HG02852 (cell line): ENCODE data around the gene WDR53.
"Not testable (repeated sequence)": the region's sequence is repeated elsewhere in the genome, so short reads cannot be mapped to it uniquely, and the experiment has no call there.

Experiments used
- ATAC-seq: cut with Tn5 transposase; IDR thresholded peaks from one replicate; pipeline ENCODE4 v1.9.1; 2021; ENCODE audit warnings: mild to moderate bottlenecking, moderate library complexity; ENCODE audit not compliant: unreplicated experiment

Gene WDR53

DNA sequence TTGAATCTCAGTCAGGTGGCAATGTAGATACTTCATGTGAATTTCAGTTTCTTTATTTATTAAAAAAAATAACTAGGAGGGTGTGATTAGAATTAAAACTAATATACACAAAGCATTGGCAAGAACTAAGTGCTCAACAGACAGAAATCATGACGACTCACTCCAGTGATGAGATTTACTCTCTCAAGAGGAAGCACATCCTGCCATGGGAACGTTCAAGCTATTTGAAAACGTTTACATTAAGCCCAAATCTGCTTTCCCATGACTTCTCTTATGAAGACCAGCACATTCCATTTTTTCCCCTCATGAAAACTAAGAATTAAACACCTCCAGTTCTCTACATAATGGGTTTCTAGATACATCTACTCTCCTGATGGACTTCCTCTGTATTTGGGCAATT lies 8.5 kb downstream of the WDR53 start:
- ATAC-seq: no peak

DNA sequence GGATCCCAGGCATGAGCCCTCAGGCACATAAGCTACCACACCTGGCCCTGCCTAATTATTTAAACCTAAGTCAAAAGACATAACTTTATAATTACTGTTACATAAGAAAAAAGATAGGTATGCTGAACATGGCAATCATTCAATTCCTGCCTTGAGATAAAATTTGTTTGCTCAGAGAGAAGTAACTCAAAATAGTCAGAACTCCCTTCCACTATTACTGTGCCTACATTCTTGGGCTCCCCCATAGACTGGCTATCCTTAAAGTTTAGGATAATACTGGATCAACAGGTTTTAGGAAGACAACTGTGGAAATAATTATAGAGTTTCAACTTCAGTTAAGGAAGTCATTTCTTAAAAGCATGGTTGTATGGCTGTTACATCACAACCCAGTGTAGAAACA lies 9.9 kb downstream of the WDR53 start:
- ATAC-seq: no peak

- ATAC-seq: no peak
These were observed 11.1 kb downstream of the WDR53 start for GRCh38 chr3:196557236-196557635.

GRCh38 chr3:196555295-196555694 lies 13.1 kb downstream of the WDR53 start:
- ATAC-seq: no peak

DNA sequence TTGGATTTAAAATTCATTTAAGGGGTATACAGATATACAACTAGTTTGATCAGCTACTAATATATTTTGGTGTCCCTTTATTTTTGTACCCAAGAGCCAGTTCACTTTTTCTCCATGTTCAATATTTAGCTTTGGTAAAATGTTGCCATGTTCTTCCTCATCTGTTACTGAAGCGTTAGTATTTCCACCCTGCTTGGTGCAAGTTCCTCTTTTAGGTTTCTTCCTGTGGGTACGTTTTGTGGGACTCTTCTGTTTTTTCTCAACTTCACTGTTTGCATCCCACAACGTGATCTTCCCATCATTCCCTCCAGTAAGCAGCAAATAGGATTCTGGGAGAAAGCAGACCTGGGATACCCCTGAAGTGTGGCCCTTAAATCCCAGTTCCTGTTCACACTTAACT lies 14.1 kb downstream of the WDR53 start:
- no peak for ATAC-seq

- no peak for ATAC-seq
These were observed 14.8 kb downstream of the WDR53 start for GRCh38 chr3:196553551-196553950.

DNA sequence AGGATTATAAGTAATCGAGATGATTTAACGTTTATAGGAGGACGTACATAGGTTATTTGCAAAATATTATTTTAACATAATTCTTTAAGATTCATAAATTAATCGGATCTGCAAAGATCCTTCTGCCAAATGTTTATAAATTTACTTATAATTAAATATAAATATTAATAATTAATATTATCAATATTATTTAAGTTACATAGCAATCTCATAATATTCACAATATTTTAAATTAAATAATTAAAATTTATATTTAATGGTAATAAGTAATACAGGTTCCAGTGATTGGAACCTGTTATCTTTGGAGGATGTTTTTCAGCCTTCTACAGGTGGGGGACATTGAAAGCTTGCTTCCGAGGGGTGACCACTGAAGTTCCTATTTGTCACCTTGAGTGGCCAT lies 16.1 kb downstream of the WDR53 start:
- no peak for ATAC-seq

DNA sequence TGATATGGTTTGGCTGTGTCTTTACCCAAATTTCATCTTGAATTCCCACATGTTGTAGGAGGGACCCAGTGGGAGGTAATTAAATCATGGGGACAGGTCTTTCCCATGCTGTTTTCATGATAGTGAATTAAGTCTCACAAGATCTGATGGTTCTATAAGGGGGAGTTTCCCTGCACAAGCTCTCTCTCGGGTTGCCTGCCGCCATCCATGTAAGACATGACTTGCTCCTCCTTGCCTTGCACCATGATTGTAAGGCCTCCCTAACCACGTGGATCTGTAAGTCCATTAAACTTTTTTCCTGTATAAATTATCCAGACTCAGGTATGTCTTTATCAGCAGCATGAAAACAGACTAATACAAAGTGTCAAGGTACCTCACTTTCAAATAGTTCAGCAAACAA lies 18.2 kb downstream of the WDR53 start:
- not testable (repeated sequence) for ATAC-seq

GRCh38 chr3:196549312-196549711 lies 19.0 kb downstream of the WDR53 start:
- ATAC-seq: not testable (repeated sequence)

DNA sequence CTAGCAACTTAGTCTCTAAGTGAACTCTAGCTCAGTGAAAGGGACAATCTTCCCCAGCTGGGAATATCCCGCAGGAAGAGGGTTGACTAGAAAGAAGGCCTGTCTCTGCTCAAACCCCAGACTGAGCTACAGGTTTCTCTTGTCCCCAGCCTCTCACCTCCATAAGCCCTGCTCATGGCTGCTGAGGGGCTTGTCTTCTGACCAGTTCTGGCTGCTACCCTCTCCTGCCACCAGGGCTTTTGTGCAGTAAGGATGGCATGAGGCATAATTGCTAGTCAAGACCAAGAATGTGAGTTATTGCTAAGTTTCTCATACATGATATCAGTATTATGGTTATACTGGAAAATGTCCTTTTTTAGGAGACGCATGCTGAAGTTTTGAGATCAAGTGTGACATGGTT lies 21.3 kb downstream of the WDR53 start:
- no peak for ATAC-seq

GRCh38 chr3:196546537-196546936 lies 21.8 kb downstream of the WDR53 start:
- ATAC-seq: no peak

- no peak for ATAC-seq
These were observed 23.8 kb downstream of the WDR53 start for GRCh38 chr3:196544491-196544992.

GRCh38 chr3:196541684-196542445 lies 26.5 kb downstream of the WDR53 start:
- ATAC-seq: no peak

DNA sequence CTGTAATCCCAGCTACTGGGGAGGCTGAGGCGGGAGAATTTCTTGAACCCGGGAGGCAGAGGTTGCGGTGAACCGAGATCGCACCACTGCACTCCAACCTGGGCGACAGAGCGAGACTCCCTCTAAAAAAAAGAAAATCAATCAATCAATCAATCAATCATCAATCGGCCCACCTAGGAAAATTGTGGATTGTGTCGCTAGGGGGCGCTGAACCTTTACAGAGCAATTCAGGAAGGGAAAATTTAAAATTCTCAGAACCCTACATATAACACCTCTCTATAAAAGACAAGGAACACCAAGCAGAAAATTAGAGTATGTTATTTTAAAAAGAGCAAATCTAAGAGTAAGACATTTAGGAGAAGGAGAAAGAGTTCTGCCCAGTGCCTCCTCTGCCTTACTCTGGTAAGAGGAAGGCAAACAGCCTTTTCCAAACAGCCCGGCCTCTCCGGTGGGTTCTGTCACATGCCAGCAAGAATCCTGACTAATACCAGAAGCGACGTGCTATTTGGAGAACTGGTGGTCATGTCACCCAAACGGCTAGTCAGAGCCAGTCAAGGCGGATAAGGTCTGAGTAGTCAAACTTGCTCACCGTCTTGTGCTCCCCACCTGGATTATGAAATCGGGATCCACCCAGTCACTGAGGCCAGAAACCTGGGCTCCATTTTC lies 30.9 kb downstream of the WDR53 start:
- no peak for ATAC-seq

GRCh38 chr3:196533260-196533681 lies 35.1 kb downstream of the WDR53 start:
- ATAC-seq: no peak

DNA sequence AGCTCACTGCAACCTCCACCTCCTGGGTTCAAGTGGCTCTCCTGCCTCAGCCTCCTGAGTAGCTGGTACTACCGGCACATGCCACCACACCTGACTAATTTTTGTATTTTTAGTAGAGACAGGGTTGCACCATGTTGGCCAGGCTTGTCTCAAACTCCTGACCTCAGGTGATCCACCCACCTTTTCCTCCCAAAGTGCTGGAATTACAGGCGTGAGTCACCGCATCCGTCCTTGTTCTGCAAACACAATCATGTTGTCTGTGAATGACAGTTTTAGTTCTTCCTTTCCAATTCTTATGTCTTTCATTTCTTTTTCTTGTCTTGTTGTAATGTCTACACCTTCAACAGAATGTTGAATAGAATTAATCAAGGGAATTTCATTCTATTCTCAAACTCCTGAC lies 36.9 kb downstream of the WDR53 start:
- no peak for ATAC-seq

DNA sequence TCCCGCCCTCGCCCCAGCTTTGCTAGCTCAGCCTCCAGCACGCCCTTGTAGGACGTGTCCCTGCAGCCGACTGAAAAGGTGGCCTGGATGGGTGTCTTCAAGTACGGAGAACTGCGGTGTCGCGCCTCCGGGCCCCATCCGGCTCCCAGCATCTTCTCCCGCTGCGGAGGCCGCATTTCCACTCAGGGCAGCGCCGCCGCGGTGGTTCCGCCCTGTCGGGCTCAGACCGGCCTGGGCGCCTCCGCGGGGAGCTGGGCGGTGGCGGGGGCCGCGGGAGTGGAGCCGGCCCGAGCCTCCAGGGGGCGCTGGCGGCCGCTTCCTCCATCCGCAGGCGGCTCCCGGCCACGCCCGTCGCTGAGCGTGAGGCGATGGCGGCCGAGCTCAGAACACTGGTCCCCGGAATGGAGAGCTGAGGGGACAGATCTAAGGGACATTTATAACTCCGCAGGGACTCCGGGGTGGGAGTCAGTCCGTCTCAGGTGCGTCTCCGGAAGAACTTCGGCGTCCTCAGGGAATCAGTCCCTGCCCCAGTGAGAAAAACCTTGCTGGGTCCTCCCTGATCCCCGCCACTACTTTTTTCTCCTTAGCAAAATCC lies 39.6 kb downstream of the WDR53 start:
- peak; percentile 67 for ATAC-seq

GRCh38 chr3:196525141-196525540 lies 43.2 kb downstream of the WDR53 start:
- no peak for ATAC-seq

DNA sequence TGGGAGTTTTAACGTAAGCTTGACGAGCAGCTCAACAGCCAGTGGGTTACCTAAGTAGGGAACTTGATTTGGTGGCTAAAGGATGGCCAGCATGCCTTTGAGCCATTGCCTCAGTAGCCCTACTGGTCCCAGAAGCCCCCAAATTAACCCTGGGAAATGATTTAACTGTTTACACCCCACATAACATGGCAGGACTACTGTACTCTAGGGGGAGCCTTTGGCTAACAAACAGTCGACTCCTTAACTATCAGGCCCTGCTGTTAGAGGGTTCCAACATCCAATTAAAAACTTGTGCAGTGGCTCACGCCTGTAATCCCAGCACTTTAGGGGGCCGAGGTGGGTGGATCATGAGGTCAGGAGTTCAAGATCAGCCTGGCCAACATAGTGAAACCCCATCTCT lies 43.8 kb downstream of the WDR53 start:
- ATAC-seq: no peak

GRCh38 chr3:196523841-196524240 lies 44.5 kb downstream of the WDR53 start:
- no peak for ATAC-seq

- ATAC-seq: not testable (repeated sequence)
These were observed 47.1 kb downstream of the WDR53 start for GRCh38 chr3:196521291-196521690.

GRCh38 chr3:196519718-196520082 lies 48.7 kb downstream of the WDR53 start:
- ATAC-seq: no peak
